HG03457 (cell line): ENCODE data around the gene AQP11.
"Not testable (repeated sequence)": the region's sequence is repeated elsewhere in the genome, so short reads cannot be mapped to it uniquely, and the experiment has no call there.

ENCODE experiments used
- ATAC-seq: cut with Tn5 transposase; IDR thresholded peaks from one replicate; pipeline ENCODE4 v1.9.1; 2021; ENCODE audit warnings: moderate number of reproducible peaks; ENCODE audit not compliant: unreplicated experiment

Gene AQP11, protein sequence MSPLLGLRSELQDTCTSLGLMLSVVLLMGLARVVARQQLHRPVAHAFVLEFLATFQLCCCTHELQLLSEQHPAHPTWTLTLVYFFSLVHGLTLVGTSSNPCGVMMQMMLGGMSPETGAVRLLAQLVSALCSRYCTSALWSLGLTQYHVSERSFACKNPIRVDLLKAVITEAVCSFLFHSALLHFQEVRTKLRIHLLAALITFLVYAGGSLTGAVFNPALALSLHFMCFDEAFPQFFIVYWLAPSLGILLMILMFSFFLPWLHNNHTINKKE

DNA sequence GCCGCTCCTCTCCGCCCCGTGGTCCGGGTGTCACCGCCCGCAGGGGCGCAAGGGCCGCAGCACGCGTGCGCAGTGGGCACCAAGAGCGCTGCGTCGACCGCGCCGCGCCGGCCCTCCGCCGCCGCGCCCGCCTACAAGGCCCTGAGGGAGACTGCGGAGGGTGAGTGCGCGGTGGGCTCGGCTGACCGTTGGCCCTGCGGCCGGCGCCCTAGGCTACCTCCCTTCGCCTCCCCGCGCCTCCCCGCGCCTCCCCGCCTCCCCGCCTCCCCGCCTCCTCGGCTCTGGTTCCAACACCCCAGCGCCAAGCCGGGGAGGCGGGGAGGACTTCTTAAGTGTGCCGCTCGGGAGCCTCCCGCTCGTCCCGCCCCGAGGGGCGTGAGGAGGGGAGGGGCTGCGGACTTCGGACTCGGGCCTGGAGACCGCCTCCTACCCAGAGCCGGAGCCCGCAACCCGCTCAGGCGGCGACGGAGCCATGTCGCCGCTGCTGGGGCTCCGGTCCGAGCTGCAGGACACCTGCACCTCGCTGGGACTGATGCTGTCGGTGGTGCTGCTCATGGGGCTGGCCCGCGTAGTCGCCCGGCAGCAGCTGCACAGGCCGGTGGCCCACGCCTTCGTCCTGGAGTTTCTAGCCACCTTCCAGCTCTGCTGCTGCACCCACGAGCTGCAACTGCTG, at the start of gene AQP11:
AQP11 (plus strand) TSS at position 433 of the 673 bp plus-strand sequence; CDS start at position 473, 40 bp downstream.
- ATAC-seq, result peak; percentile 71

DNA sequence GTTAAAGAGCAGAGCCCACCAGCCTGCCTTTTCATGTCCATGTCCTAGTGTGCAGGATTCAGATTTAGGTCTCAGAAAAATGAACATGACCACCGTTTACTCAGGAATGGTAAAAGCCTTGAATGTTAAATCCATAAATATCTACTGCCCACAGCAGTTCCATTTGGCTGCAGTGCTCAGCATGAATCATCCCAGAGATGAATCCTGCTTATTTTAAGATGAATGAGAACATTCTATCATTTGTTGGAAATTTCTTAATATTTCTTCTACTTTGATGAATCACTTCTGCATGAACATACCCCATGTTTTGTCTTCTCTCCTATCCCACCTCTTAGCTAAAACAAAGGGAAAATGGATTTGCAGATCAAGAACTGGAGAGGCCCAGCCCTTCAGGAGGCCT, 47.5 kb upstream of the AQP11 start:
- no peak for ATAC-seq

DNA sequence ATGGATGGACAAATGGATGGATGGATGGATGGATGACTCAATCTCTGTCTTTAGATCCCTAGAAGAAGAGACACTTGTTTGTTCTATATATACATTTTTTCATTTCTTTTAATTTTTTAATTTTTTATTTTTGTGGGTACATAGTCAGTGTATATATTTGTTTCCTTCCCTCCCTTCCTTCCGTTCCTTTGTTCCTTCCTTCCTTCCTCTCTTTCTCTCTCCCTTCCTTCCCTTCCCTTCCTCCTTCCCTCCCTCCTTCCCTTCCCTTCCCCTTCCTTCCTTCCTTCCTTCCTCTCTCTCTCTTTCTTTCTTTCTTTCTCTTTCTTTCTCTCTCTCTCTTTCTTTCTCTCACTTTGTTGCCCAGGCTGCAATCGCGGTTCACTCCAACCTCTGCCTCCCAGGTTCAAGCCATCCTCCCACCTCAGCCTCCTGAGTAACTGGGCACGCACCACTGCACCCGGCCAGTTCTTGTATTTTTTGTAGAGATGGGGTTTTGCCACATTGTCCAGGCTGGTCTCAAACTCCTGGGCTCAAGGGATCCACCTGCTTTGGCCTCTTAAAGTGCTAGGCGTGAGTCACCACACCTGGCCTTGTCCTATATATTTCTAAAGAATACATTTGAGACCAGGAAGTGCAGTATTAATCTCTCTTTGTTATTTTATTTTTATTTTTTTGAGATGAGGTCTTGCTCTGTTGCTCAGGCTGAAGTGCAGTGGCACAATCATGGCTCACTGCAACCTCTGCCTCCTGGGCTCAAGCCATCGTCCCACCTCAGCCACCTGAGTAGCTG, 42.5 kb upstream of the AQP11 start:
- ATAC-seq, result no peak

DNA sequence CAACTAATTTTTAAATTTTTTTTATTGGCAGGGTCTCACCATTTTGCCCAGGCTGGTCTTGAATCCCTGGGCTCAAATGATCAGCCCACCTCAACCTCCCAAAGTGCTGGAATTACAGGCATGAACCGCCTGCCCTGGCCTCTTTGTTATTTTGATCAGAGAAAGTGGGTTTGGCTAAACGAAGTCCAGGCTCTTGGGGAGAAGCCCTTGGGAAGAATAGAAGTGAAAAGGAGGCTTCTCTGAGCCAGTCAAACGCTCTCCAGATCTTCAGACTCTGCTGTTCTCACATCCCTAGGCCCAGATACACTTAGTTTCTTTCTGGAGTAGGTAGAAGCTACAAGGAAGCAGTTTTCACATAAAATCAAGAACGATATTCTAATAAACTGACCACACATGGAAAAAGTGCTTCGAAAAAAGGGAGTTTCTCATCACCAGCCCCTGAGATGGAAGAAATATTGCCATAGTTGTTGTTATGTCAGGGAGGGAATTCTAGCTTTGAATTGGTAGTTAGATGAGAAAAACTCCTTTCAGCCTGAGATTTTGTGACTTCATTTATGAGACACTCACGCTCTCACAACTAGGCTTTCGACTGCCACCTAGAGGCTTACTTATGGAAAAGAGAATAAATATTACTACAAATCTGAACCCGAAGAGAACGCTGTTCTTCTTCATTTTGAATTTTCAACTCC, 41.7 kb upstream of the AQP11 start:
- ATAC-seq, result no peak

DNA sequence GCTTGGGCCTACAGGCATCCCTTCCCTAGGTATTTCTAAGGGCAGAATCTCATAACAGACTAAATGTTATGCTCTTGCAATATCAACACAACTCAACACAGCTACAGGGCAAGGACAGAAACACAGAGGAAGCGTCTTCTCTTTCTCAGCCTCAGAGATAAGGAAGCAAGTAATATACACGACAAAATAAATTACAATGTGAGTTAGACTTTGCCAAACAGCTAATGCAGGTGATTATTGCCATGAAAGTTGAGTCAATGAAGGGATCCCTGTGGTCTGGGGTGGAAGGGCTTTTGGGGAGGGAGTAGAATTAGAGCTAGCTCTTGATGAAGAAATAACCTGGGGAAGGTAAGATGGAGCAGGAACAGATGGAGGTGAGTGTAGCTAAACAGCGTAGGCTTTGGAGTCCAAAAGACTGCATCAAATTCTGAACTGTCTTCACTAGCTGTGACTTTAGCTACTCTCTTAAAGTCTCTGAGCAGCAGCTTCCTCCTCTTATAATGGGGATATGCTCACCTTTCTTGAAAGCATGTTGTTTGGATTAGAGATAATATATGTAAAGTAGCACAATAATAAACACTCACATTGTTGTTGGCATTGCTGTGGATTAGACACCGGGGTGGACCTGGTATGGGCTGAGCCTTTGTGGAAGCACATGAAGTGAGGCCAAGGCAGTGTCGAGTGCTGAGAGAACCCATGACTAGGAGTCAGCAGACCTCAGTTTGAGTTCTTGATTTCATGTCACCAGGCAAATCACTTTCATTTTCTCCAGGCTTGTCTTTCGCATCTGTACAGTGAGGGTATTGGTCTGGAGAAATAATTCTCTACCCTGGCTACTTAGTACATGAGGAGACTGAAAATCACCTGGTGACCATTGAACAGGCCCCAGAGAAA, 41.0 kb upstream of the AQP11 start:
- no peak for ATAC-seq

DNA sequence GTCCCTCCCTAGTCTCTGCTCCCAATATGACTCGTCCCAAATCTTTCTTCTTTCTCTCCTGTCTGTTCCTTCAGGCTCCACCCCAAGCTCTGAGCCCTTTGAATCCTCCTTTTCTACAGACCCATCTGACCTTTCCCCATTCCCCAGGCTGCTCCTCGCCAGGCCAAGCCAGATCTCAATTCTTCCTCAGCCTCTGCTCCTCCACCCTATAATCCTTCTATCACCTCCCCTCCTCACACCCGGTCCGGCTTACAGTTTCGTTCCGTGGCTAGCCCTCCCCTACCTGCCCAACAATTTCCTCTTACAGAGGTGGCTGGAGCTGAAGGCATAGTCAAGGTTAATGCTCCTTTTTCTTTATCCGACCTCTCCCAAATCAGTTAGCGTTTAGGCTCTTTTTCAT, 38.3 kb upstream of the AQP11 start:
- ATAC-seq, result not testable (repeated sequence)

DNA sequence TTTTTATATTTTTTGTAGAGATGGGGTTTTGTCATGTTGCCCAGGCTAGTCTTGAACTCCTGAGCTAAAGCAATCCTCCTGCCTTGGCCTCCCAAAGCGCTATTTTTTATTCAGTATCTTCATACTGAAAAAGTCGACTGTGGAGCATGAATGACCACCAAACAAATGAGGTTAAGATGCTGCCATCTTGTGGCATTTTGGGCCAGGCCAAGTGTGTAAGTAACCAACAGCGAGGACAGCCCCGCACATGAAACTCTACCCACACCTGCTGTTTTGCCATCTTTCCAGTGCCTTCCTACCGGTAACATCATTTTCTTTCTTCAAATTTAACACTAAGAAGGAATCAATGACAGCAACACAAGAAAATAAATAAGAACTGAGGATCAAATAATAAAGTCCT, 32.2 kb upstream of the AQP11 start:
- no peak for ATAC-seq

DNA sequence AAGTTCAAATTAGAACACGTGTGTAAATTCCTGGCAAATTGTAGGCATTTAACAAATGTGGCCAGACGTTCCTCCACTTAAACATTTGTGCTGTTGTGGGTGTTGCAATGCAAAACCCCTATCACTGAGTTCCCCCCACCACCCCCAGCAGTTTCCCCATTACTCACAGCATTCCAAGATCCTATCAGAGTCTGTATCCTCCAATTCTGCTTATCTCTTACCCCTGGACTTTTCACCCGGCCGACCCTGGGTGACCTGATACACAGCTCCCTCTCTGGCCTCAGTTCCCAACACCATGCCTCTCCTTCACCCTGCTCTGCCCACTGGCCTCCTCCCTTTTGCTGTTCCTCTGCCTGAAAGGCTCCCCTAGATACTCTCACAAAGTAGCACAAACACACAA, 31.4 kb upstream of the AQP11 start:
- no peak for ATAC-seq

DNA sequence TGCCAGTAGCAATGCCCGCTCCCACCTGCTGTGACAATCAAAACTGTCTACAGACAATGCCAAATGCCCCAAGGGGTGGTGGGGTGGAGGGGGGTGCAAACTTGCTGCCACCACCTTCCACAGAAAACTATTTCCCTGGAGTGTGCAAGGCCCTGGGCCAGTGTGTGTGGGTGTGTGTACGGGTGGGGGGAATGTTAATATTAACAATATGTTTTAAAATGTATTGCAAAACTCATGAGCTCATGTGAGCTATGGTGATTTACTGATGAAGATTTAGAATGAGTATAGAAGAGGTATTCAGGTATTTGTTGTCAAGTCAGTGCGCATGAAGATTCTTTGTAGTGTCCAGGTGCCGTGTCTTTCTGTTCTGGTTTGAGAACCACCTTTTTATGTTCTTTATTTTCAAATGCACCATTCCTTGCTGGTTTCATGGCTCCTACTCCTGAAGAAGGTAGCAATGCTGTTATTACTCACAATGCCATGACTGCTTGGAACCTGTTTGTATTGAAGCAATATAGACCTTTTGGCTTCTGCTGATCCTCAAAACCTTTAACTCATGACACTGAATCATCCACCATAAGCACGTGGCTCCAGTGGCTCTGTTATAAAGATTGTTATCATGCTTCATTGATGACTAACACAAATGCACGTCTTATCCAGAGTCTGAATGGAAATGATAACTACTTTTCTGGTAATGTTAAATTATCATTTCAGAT, 29.9 kb upstream of the AQP11 start:
- no peak for ATAC-seq

DNA sequence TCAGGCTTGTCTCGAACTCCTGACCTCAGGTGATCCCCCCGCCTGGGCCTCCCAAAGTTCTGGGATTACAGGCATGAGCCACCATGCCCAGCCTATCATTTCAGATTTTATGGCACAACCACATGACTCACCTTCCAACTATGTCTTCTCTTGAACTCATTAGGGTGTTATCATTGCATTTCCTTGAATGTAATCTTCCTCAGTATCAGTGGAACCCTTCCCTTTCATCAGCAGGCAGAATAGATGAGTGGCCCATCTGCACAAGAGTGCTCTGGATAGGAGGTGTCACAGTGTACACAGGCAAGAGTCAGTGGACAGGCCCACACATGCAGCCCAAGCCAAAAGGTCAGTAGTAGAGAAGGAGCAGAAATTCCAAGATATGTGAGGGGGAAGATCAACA, 29.1 kb upstream of the AQP11 start:
- ATAC-seq, result no peak

DNA sequence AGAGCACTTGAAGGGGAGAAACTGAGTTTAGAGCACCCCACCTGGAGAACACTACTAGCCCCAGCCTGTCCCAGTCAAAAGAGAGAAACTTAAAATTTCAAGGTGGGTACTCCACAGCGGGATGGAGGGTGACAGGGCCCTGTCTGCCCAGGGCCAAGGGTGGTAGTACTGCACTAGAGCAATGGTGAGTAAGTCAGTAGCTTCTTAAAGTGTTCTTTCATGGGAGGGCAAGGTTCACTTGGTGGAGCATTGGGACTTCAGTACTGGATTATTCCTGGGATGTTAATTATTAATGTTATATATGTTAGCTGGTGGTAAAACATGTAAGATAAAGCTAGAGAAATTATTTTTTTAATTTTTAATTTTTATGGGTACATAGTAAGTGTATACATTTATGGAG, 28.5 kb upstream of the AQP11 start:
- ATAC-seq, result no peak

DNA sequence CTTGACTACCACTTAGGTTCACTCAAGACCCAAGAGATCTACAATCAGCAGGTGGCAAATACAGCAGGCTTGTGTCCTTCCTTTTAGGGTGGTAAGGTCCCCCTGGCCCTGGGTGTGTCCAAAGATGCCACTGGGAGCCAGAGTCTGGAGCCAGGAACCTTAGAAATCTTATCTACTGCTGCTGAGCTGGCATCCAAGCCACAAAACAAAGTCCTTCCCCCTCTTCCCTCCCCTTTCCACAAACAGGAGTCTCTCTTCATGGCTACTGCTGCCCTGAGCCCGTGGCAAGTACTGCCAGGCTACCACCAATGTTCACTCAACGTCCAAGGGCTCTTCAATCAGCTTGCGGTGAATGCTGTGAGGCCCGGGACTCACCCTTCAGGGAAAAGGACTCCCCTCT, 21.4 kb upstream of the AQP11 start:
- no peak for ATAC-seq

DNA sequence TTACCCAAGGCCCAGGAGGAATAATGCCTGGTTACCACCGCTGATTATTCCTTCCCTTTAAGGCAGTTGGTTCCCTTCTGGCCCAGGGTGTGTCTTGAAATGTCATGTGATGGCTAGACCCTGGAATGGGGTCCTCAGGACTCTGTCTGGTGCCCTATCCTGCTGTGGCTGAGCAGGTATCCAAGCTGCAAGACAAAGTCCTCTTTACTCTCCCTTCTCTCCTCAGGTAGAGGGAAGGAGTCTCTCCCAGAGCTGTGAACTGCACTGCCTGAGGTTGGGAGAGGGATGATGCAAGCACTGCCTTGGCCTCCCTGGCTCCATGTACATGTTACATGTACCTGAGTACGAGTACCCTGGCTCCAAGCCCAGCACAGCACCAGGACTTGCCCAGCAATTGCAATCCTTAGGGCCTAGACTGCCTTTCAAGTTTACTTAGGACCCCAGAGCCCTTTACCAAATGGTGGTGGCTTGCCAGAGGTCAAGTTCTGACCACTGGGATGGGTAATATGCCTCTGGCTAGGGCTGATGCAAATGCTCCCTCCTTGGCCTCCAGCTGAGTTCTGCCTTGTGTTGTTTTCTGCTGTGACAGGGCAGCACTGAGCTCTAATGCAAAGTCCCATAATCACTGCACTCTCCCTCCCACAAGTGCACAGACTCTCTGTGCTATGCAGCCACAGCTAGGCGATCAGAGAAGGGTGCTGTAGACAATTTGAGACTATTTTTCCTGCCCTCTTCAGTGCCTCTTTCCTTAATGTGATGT, 20.7 kb upstream of the AQP11 start:
- no peak for ATAC-seq

DNA sequence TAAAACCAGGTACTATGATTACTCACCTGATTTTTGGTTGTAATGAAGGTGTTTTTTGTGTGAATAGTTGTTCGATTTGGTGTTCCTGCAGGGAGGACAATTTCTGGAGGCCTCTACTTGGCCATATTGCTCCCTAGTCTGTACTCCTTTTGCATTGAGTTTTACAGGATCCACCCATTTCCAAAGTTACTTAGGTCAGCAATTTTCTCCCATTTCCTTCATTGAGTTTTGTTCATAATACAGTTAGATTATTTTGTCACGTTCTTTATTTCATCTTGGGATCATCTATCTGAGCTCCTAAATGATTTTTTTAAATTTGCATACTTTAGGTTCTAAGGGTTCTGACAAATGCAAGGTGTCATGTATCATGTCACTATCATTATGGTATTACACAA, 20.1 kb upstream of the AQP11 start:
- no peak for ATAC-seq

DNA sequence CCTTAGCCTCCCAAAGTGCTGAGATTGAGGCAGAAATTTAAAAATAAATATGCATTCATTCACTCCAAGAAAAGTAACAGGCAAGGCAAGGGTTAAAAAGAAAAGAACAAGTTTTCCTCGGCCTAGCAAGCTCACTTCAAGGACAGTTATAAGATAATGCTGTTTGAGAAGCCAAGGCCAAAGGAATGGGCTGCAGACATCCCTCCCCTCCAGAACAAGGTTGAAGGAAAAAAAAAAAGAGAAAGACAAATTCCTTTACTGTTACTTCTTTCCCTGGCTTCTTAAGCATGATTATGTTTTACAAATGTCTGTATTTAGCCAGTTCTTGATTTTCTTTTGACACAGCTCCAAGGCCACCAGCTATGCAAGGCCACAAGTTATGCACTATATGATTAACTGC, 18.9 kb upstream of the AQP11 start:
- ATAC-seq, result not testable (repeated sequence)

DNA sequence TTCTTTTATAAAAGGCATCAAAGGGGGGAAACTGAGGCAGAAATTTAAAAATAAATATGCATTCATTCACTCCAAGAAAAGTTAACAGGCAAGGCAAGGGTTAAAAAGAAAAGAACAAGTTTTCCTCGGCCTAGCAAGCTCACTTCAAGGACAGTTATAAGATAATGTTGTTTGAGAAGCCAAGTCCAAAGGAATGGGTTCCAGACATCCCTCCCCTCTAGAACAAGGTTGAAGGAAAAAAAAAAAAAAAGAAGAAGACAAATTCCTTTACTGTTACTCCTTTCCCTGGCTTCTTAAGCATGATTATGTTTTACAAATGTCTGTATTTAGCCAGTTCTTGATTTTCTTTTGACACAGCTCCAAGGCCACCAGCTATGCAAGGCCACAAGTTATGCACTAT, 14.3 kb upstream of the AQP11 start:
- not testable (repeated sequence) for ATAC-seq

DNA sequence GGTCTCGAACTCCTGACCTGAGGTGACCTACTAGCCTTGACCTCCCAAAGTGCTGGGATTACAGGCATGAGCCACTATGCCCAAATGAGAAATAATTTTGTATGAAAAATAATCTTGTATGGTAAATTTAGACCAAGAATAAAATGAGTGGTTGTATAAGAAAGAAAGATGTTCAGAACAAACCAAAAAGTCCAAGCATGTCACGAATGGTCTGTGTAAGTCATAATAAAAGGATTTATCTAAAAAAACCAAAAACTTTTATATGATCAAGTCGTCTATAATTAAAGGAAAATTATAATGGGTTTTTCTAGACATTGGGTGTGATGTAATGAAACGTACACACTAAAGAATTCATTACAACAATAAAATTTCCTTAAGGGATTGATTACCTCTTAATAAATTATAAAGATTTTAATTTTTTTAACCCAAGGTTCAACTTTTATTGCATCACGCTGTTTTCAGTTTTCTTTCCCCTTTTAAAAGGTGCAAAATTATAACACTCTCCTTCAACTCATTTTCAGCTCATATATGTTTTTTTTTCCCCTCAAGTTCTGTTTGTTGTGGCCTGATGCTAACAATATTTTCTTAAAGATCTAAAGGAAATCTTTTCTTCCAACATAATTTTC, 8.9 kb upstream of the AQP11 start:
- ATAC-seq, result no peak

DNA sequence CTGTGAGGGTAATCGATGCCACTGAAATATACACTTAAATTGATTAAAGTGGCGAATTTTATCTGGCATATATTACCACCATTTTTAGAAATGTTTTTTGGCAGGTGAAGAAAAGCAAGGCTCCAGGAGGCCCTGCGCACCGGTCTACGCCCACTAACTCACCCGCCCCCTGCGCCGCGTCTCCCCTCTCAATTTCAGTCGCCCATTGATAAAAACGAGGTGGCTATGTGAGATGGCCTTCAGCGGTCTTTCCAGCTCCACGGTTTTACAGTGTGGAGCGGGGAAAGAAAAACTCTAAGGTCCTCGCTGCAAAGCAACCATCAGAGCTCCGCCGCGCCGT, 602 bp upstream of the AQP11 start:
- ATAC-seq, result peak; percentile 16
